ENCODE measurements around the gene TMEM132A. TPM values are rescaled to one million over a fixed set of nuclear protein-coding genes. Genes with fewer than 3 reads are reported as not detected.

Gene TMEM132A
- total RNA-seq, 1 experiment from 2014 or later, result 95.5 TPM

DNA sequence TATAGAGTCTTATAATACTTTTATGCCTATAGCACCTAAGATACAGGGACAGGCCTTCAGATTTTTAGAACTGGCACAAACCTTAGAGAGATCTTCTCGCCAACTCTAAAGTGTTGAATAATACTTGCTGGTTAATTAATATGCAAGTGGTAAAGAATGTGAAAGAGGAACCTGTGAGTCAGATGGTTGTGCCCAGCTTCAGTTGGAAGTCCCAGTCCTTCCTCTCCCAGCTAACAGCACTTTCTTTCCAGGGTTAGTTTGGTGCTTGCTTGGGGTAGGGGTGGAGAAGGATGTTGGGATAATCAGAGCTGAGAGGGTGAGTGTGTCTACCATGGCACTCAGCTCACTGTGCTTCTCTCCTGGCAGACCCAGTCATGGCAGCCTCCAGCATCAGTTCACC, 4.9 kb upstream of the TMEM132A start:
- Histone ChIP-seq H3K23me2 (ENCODE audit: insufficient read length, low read depth, low read length, poor library complexity, severe bottlenecking) (peaks cover 16% of the 10 kb centered on the region), H3K4me1 (ENCODE audit: insufficient read depth, low read length) (peaks cover 2% of the 10 kb centered on the region), H3T11ph (ENCODE audit: low read length) (no peak overlapping the region), H3K9me3 (ENCODE audit: control insufficient read depth, low read depth, low read length) (no peaks in the 10 kb centered on the region), H2BK15ac (ENCODE audit: low read depth, low read length) (no peak overlapping the region), H3K9ac (ENCODE audit: extremely low read depth, insufficient read length, low read length) (no peak overlapping the region), H2BK12ac (ENCODE audit: insufficient read length, low read depth, low read length) (no peak overlapping the region), H3K23ac (ENCODE audit: insufficient read length, low read depth, low read length) (no peak overlapping the region), H3K4me2 (ENCODE audit: insufficient read depth, insufficient read length, low read length) (no peak overlapping the region), H2AFZ (ENCODE audit: low read length) (no peak overlapping the region), H3K14ac (ENCODE audit: insufficient read depth, low read length) (no peak overlapping the region), H2BK120ac (ENCODE audit: low read depth, low read length, poor library complexity, severe bottlenecking) (no peak overlapping the region), H3K18ac (ENCODE audit: insufficient read length, low read depth, low read length) (no peak overlapping the region), H3K79me2 (ENCODE audit: insufficient read depth, low read length) (no peaks in the 10 kb centered on the region; the same call in 1 of the 2 replicates), H3K27ac (ENCODE audit: insufficient read length, low read depth, low read length) (no peak overlapping the region), H3K79me1 (ENCODE audit: insufficient read depth, low read depth, low read length, poor library complexity, severe bottlenecking) (no peaks in the 10 kb centered on the region), H3K27me3 (ENCODE audit: insufficient read depth, low read length) (no peaks in the 10 kb centered on the region), H2BK20ac (ENCODE audit: low read depth, low read length, poor library complexity, severe bottlenecking) (no peak overlapping the region), H3K4ac (ENCODE audit: low read depth, low read length) (no peak overlapping the region), H2BK5ac (ENCODE audit: insufficient read length, low read length) (no peak overlapping the region), H4K8ac (replicated peaks; ENCODE audit: insufficient read length, low read depth, low read length) (no peak overlapping the region), H4K20me1 (ENCODE audit: control insufficient read depth, insufficient read depth, insufficient read length) (no peaks in the 10 kb centered on the region), H2AK5ac (ENCODE audit: insufficient read length, low read length) (no peak overlapping the region), H4K5ac (ENCODE audit: insufficient read length, low read depth, low read length) (no peak overlapping the region), H4K91ac (ENCODE audit: insufficient read length, low read depth, low read length) (no peak overlapping the region), H3K56ac (ENCODE audit: insufficient read length, low read depth, low read length) (no peak overlapping the region)
- TF ChIP-seq, protein P1, sequence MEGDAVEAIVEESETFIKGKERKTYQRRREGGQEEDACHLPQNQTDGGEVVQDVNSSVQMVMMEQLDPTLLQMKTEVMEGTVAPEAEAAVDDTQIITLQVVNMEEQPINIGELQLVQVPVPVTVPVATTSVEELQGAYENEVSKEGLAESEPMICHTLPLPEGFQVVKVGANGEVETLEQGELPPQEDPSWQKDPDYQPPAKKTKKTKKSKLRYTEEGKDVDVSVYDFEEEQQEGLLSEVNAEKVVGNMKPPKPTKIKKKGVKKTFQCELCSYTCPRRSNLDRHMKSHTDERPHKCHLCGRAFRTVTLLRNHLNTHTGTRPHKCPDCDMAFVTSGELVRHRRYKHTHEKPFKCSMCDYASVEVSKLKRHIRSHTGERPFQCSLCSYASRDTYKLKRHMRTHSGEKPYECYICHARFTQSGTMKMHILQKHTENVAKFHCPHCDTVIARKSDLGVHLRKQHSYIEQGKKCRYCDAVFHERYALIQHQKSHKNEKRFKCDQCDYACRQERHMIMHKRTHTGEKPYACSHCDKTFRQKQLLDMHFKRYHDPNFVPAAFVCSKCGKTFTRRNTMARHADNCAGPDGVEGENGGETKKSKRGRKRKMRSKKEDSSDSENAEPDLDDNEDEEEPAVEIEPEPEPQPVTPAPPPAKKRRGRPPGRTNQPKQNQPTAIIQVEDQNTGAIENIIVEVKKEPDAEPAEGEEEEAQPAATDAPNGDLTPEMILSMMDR (conservative IDR thresholded peaks at IDR 0.05), result no peak
- peaks cover 13 to 44% (median 23%) of the 10 kb centered on the region in 3 experiments; a peak in 6 of 7 replicates for H3K36me3 Mint-ChIP-seq (ENCODE audit: insufficient read depth in 1 of 3, low read depth in 3 of 3)
- H3K9me3 Mint-ChIP-seq, result no peaks in the 10 kb centered on the region
- H3K4me1 Mint-ChIP-seq, result peaks cover 31 to 33% of the 10 kb centered on the region in 2 experiments
- no peak overlapping the region for H3K27ac Mint-ChIP-seq
- H3K27me3 Mint-ChIP-seq (ENCODE audit: low read depth), result peaks cover 4% of the 10 kb centered on the region
- H3K4me3 Mint-ChIP-seq, result no peak overlapping the region
- no CpG with 5 or more reads among the region's 1 CpG for WGBS (ENCODE audit: extremely low coverage, insufficient read length, low lambda C conversion rate)
- DNase-seq, result no peak
